Large intestine (tissue), 3 donors: Measurements from ENCODE around the gene PAK6. TPM values are rescaled to one million over a fixed set of nuclear protein-coding genes. Genes with fewer than 3 reads are reported as not detected.

Source experiments
- DNase-seq, 2 donors: peaks; one replicate each; pipeline versions ENCODE4 v3.0.0 to v3.0.0-alpha.2; 2013
- H3K27ac ChIP-seq: one replicate; pipeline ENCODE4 v1.5.1; 2013; ENCODE audit warnings: low read length
- H3K27me3 ChIP-seq: 2 replicates; pipeline ENCODE4 v1.6.1; 2013; ENCODE audit warnings: low read length; ENCODE audit not compliant: control insufficient read depth, insufficient read depth
- H3K36me3 ChIP-seq: 2 replicates; pipeline ENCODE4 v1.6.1; 2013; ENCODE audit warnings: low read length; ENCODE audit not compliant: control insufficient read depth, insufficient read depth
- H3K4me1 ChIP-seq: one replicate; pipeline ENCODE4 v1.6.1; 2013; ENCODE audit warnings: low read length; ENCODE audit not compliant: control insufficient read depth, insufficient read depth
- H3K4me3 ChIP-seq: one replicate; pipeline ENCODE4 v1.5.1; 2013; ENCODE audit warnings: low read length
- H3K9me3 ChIP-seq: one replicate; pipeline ENCODE4 v1.6.1; 2013; ENCODE audit warnings: mild to moderate bottlenecking, low read depth, low read length, moderate library complexity; ENCODE audit not compliant: control insufficient read depth
- WGBS: methylation state at CpG from one replicate; pipeline ENCODE4 v1.1.5; 2013; ENCODE audit warnings: low lambda C conversion rate; ENCODE audit not compliant: insufficient coverage; 5-methylcytosine and 5-hydroxymethylcytosine counted together
- polyA plus RNA-seq: library from polyadenylated mRNA; unstranded; fragments of 120-200 nt; gene quantifications from one replicate; pipeline ENCODE4 v1.2.1, GENCODE V29; 2013

PAK6 gene
- polyA plus RNA-seq, 1 donor, result 14.8 TPM

GRCh38 chr15:40285554-40286011 lies 46.7 kb downstream of the PAK6 start:
- Histone ChIP-seq H3K27ac (no peak overlapping the region), H3K36me3 (no peaks in the 10 kb centered on the region), H3K4me3 (no peak overlapping the region), H3K9me3 (peaks cover 12% of the 10 kb centered on the region), H3K4me1 (peaks cover 19% of the 10 kb centered on the region), H3K27me3 (peaks cover 70% of the 10 kb centered on the region)
- WGBS, result no CpG with 5 or more reads among the region's 1 CpG
- no peak for DNase-seq

DNA sequence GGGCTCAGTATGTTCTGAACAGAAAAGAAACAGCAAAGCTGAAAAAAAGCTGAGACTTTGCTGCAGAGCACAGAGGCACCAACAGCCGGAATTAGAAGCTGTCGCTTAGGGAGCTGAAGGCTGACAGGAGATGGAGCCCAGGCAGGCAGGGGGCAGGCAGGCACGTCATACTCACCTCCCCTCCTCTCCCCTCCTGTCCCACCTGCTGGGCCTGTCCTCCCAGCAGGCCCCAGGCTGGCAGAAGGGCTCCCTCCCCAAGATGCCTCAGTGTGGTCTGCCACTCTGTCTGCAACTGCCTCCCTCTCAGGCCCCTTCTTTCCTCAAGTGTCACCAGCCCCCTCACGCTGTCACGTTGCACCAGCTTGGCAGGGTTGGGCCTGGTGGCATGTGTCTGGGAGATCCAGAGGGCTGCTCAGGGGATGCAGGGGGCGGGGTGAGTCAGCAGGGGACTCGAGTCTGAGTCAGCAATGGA lies 47.2 kb downstream of the PAK6 start:
- Histone ChIP-seq H3K4me3 (no peak overlapping the region), H3K27me3 (peaks cover 66% of the 10 kb centered on the region), H3K4me1 (peaks cover 19% of the 10 kb centered on the region), H3K9me3 (peaks cover 12% of the 10 kb centered on the region), H3K27ac (no peak overlapping the region), H3K36me3 (no peaks in the 10 kb centered on the region)
- WGBS, result no CpG with 5 or more reads among the region's 7 CpGs
- DNase-seq, result no peak

DNA sequence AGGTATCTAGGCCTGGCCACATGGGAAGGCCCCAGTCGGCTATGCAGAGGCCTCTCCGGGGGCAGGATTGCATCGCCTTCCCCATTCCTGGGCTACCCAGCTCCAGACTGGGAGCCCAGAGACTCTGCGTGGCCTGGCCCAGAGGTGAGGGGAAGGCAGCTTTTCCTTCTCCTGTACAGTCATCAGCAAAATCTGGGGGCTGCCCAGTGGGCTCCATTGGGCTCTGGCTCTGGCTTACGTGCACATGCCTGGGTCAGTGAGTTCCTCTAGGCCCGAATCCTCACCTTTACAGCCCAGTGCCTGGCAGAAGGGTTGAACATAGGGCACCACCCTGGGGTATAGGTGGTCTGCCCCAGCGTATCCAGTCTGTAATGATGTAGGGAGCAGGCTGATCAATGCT lies 47.9 kb downstream of the PAK6 start:
- peaks cover 65% of the 10 kb centered on the region for H3K27me3 ChIP-seq
- H3K9me3 ChIP-seq, result peaks cover 7% of the 10 kb centered on the region

GRCh38 chr15:40287505-40287904 lies 48.6 kb downstream of the PAK6 start:
- H3K36me3 ChIP-seq, result no peaks in the 10 kb centered on the region
- 80% methylated on average over 1 of the region's 3 CpGs for WGBS
- H3K9me3 ChIP-seq, result peaks cover 7% of the 10 kb centered on the region
- H3K4me1 ChIP-seq, result peaks cover 15% of the 10 kb centered on the region
- no peak overlapping the region for H3K27ac ChIP-seq
- H3K27me3 ChIP-seq, result peaks cover 66% of the 10 kb centered on the region
- H3K4me3 ChIP-seq, result no peak overlapping the region
- no peak for DNase-seq

More for the DNA sequence above, 47.9 kb downstream of the PAK6 start:
- WGBS, result no CpG with 5 or more reads among the region's 7 CpGs
- no peak for DNase-seq
- Histone ChIP-seq H3K4me1 (peaks cover 15% of the 10 kb centered on the region), H3K4me3 (no peak overlapping the region), H3K36me3 (no peaks in the 10 kb centered on the region), H3K27ac (no peak overlapping the region)

DNA sequence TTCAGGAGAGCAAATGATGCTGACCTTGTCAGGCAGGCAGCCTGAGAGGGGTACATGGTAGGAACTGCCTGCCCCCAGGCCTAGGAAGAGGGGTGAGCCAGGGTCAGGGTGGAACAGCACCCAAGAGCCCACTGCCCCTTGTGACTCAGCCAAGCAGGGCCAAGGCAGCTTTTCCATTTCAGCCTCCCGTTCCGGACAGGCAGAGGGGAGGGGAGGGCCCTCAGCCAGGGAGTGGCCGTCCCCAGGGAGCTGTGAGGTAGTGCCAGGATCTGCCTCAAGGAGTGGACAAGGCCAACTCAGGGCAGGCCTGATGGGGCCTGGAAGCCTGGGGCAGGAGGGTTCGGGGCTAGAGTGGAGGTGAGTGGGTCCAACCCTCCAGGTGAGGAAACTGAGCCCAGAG lies 49.1 kb downstream of the PAK6 start:
- H3K36me3 ChIP-seq, result no peaks in the 10 kb centered on the region
- peaks cover 66% of the 10 kb centered on the region for H3K27me3 ChIP-seq
- no peak overlapping the region for H3K27ac ChIP-seq
- peaks cover 6% of the 10 kb centered on the region for H3K9me3 ChIP-seq
- WGBS, result no CpG with 5 or more reads among the region's 4 CpGs
- H3K4me3 ChIP-seq, result no peak overlapping the region
- no peak for DNase-seq
- H3K4me1 ChIP-seq, result peaks cover 15% of the 10 kb centered on the region

GRCh38 chr15:40289140-40289775 lies 50.4 kb downstream of the PAK6 start:
- H3K9me3 ChIP-seq, result no peaks in the 10 kb centered on the region
- peaks cover 3% of the 10 kb centered on the region for H3K4me1 ChIP-seq
- no CpG with 5 or more reads among the region's 6 CpGs for WGBS
- no peaks in the 10 kb centered on the region for H3K36me3 ChIP-seq
- peaks cover 61% of the 10 kb centered on the region for H3K27me3 ChIP-seq
- H3K4me3 ChIP-seq, result no peak overlapping the region
- no peak for DNase-seq
- H3K27ac ChIP-seq, result no peak overlapping the region

- peaks cover 3% of the 10 kb centered on the region for H3K4me1 ChIP-seq
- no peak for DNase-seq
- no peaks in the 10 kb centered on the region for H3K36me3 ChIP-seq
- no peaks in the 10 kb centered on the region for H3K9me3 ChIP-seq
- H3K4me3 ChIP-seq, result no peak overlapping the region
- no peak overlapping the region for H3K27ac ChIP-seq
- peaks cover 50% of the 10 kb centered on the region for H3K27me3 ChIP-seq
- WGBS, result no CpG with 5 or more reads among the region's 12 CpGs
These were observed 51.7 kb downstream of the PAK6 start for GRCh38 chr15:40290545-40290917.

GRCh38 chr15:40290918-40291574 lies 52.2 kb downstream of the PAK6 start:
- peaks cover 45% of the 10 kb centered on the region for H3K27me3 ChIP-seq
- DNase-seq, result peak; percentile 56 to 80
- H3K4me1 ChIP-seq, result peaks cover 3% of the 10 kb centered on the region
- H3K27ac ChIP-seq, result no peak overlapping the region
- no CpG with 5 or more reads among the region's 68 CpGs for WGBS
- H3K9me3 ChIP-seq, result no peaks in the 10 kb centered on the region
- no peak overlapping the region for H3K4me3 ChIP-seq
- no peaks in the 10 kb centered on the region for H3K36me3 ChIP-seq

DNA sequence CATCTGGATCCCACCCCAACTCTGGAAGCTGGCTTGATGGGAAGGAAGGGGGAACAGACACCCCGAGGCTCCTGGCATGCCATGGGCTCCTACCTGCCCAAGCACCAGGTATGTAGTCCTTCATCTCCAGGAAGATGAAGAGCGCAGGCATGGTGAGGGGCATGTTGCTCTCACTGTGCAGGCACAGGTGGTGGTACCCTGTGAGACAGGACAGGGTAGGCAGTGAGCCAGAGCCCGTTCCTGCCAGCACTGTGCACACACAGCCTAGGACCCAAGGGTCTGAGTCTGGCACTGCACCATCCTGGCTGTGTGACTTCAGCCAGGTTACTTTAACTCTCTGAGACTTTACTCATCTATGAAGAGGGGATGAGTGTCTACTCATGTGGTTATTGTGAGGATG lies 53.4 kb downstream of the PAK6 start:
- Histone ChIP-seq H3K4me1 (peaks cover 8% of the 10 kb centered on the region), H3K4me3 (no peak overlapping the region), H3K36me3 (no peaks in the 10 kb centered on the region), H3K9me3 (no peaks in the 10 kb centered on the region), H3K27me3 (peaks cover 38% of the 10 kb centered on the region), H3K27ac (no peak overlapping the region)
- WGBS, result no CpG with 5 or more reads among the region's 3 CpGs
- DNase-seq, result no peak

- Histone ChIP-seq H3K4me3 (no peak overlapping the region), H3K27me3 (peaks cover 36% of the 10 kb centered on the region), H3K9me3 (no peaks in the 10 kb centered on the region), H3K36me3 (no peaks in the 10 kb centered on the region), H3K4me1 (peaks cover 8% of the 10 kb centered on the region), H3K27ac (no peak overlapping the region)
- no peak for DNase-seq
These were observed 54.1 kb downstream of the PAK6 start for GRCh38 chr15:40293006-40293405.
